ENCODE results near the gene POLR2L. TPM values are rescaled to one million over a fixed set of nuclear protein-coding genes. Genes with fewer than 3 reads are reported as not detected.

POLR2L gene
- total RNA-seq, 1 donor from 2014 or later, result 106 TPM

DNA sequence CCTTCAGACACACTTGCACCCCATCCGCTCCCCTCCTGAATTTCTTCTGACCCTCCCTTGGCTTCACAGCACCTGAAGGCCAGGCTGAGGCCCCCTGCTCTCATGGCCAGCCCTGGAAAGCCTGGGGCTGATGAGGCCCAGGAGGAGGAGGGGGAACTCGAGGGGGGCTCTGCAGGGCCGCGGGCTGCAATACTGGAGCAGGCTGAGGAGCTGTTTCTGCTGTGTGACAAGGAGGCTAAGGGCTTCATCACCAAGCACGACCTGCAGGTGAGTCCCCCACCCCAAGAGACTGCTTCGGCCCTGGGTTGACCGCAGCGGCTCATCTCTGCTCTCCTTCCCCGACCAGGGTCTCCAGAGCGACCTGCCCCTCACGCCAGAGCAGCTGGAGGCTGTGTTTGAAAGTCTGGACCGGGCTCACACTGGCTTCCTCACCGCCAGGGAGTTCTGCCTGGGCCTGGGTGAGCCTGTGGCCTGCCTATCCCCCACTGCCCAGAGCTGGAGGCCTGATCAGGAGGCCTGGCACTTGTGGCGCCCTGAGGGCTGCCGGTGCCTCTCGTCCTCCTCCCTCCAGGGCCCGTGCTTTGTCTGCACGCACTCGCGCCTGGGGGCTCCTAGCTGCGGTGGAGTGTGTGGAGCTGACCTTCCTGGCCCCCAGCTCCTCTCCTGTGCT, 13.7 kb downstream of the POLR2L start:
- Mint-ChIP-seq H3K27ac (ENCODE audit: unreplicated experiment) (no peak overlapping the region), H3K36me3 (ENCODE audit: unreplicated experiment) (no peaks in the 10 kb centered on the region), H3K9me3 (ENCODE audit: unreplicated experiment) (peaks cover 7% of the 10 kb centered on the region), H3K4me3 (ENCODE audit: unreplicated experiment) (peak overlapping the region; percentile 71), H3K27me3 (ENCODE audit: unreplicated experiment) (peaks cover 14% of the 10 kb centered on the region), H3K4me1 (ENCODE audit: low read depth, unreplicated experiment) (peaks cover 11% of the 10 kb centered on the region)
- TF ChIP-seq, protein P1, sequence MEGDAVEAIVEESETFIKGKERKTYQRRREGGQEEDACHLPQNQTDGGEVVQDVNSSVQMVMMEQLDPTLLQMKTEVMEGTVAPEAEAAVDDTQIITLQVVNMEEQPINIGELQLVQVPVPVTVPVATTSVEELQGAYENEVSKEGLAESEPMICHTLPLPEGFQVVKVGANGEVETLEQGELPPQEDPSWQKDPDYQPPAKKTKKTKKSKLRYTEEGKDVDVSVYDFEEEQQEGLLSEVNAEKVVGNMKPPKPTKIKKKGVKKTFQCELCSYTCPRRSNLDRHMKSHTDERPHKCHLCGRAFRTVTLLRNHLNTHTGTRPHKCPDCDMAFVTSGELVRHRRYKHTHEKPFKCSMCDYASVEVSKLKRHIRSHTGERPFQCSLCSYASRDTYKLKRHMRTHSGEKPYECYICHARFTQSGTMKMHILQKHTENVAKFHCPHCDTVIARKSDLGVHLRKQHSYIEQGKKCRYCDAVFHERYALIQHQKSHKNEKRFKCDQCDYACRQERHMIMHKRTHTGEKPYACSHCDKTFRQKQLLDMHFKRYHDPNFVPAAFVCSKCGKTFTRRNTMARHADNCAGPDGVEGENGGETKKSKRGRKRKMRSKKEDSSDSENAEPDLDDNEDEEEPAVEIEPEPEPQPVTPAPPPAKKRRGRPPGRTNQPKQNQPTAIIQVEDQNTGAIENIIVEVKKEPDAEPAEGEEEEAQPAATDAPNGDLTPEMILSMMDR (IDR thresholded peaks at IDR 0.05; ENCODE audit: partially characterized antibody, unreplicated experiment), result no peak
- peak; percentile 40 for DNase-seq

- H3K9me3 Mint-ChIP-seq (ENCODE audit: unreplicated experiment), result peaks cover 7% of the 10 kb centered on the region
- H3K27me3 Mint-ChIP-seq (ENCODE audit: unreplicated experiment), result peaks cover 15% of the 10 kb centered on the region
- peaks cover 11% of the 10 kb centered on the region for H3K4me1 Mint-ChIP-seq (ENCODE audit: low read depth, unreplicated experiment)
- no peak within 1 kb of the TSS for H3K27ac Mint-ChIP-seq (ENCODE audit: unreplicated experiment)
- H3K4me3 Mint-ChIP-seq (ENCODE audit: unreplicated experiment), result peak within 1 kb of the TSS; percentile 74
- no peaks in the 10 kb centered on the region for H3K36me3 Mint-ChIP-seq (ENCODE audit: unreplicated experiment)
- TF ChIP-seq, protein P1 (IDR thresholded peaks at IDR 0.05; ENCODE audit: partially characterized antibody, unreplicated experiment), result no peak
- no peak for DNase-seq
Observed at GRCh38 chr11:827897-828192, 14.5 kb downstream of the POLR2L start, which contains the start of gene CRACR2B. Gene CRACR2B, plus strand, starts transcription at chr11:827919. Its CDS starts 689 bp downstream, at chr11:828608.

- Mint-ChIP-seq H3K27ac (ENCODE audit: unreplicated experiment) (no peak overlapping the region), H3K9me3 (ENCODE audit: unreplicated experiment) (peaks cover 7% of the 10 kb centered on the region), H3K27me3 (ENCODE audit: unreplicated experiment) (peaks cover 17% of the 10 kb centered on the region), H3K36me3 (ENCODE audit: unreplicated experiment) (no peaks in the 10 kb centered on the region), H3K4me3 (ENCODE audit: unreplicated experiment) (peak overlapping the region; percentile 71), H3K4me1 (ENCODE audit: low read depth, unreplicated experiment) (peaks cover 11% of the 10 kb centered on the region)
- peak; percentile 53 for DNase-seq
- TF ChIP-seq, protein P1 (IDR thresholded peaks at IDR 0.05; ENCODE audit: partially characterized antibody, unreplicated experiment), result no peak
Observed at GRCh38 chr11:827146-827896, 15.0 kb downstream of the POLR2L start.

DNA sequence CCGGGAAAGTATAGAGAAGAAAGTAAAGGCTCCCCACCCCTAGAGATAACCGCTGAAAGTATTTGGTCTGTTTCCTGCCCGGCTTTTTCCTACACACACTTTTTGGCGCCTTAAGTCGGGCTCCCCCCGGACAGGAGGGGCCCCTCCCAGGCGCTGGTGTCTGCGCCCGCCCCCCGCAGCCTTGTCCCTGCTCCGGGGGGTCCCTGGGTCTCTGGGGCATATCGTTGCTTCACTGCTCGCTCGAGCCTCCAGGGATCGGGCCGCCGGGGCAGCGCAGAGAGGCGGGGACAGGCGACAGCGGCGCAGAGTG, 15.5 kb downstream of the POLR2L start:
- H3K36me3 Mint-ChIP-seq (ENCODE audit: unreplicated experiment), result no peaks in the 10 kb centered on the region
- TF ChIP-seq, protein P1 (IDR thresholded peaks at IDR 0.05; ENCODE audit: partially characterized antibody, unreplicated experiment), result no peak
- peaks cover 17% of the 10 kb centered on the region for H3K27me3 Mint-ChIP-seq (ENCODE audit: unreplicated experiment)
- H3K4me1 Mint-ChIP-seq (ENCODE audit: low read depth, unreplicated experiment), result peaks cover 10% of the 10 kb centered on the region
- peak overlapping the region; percentile 74 for H3K4me3 Mint-ChIP-seq (ENCODE audit: unreplicated experiment)
- peaks cover 7% of the 10 kb centered on the region for H3K9me3 Mint-ChIP-seq (ENCODE audit: unreplicated experiment)
- no peak for DNase-seq
- no peak overlapping the region for H3K27ac Mint-ChIP-seq (ENCODE audit: unreplicated experiment)

GRCh38 chr11:826227-826621, 16.1 kb downstream of the POLR2L start:
- no peak for DNase-seq
- Mint-ChIP-seq H3K36me3 (ENCODE audit: unreplicated experiment) (no peaks in the 10 kb centered on the region), H3K27me3 (ENCODE audit: unreplicated experiment) (peaks cover 14% of the 10 kb centered on the region), H3K4me1 (ENCODE audit: low read depth, unreplicated experiment) (peaks cover 8% of the 10 kb centered on the region), H3K9me3 (ENCODE audit: unreplicated experiment) (peaks cover 5% of the 10 kb centered on the region), H3K27ac (ENCODE audit: unreplicated experiment) (no peak overlapping the region), H3K4me3 (ENCODE audit: unreplicated experiment) (peak overlapping the region; percentile 74)
- TF ChIP-seq, protein P1 (IDR thresholded peaks at IDR 0.05; ENCODE audit: partially characterized antibody, unreplicated experiment), result no peak

Measured in glutamatergic neuron (in vitro differentiated cells).